Mucosa of descending colon (tissue), 3 donors: Measurements from ENCODE around the gene GTF3A. TPM values are rescaled to one million over a fixed set of nuclear protein-coding genes. Genes with fewer than 3 reads are reported as not detected.

Experiments
- ATAC-seq: fragments of 200-7000 bp; cut with Tn5 transposase; one replicate; pipeline ENCODE4 v1.9.1; 2020; ENCODE audit warnings: mild to moderate bottlenecking, moderate library complexity
- DNase-seq, 3 donors: peaks; one replicate each; pipeline ENCODE4 v3.0.0-alpha.2; 2020
- H3K36me3 ChIP-seq: fragments of 200-600 bp; one replicate; pipeline ENCODE4 v1.8.0; 2021; ENCODE audit warnings: low read depth, mild to moderate bottlenecking
- H3K4me1 ChIP-seq: fragments of 200-600 bp; one replicate; pipeline ENCODE4 v1.8.0; 2021; ENCODE audit warnings: low read depth, mild to moderate bottlenecking
- H3K4me3 ChIP-seq: fragments of 200-600 bp; one replicate; pipeline ENCODE4 v1.8.0; 2021; ENCODE audit warnings: mild to moderate bottlenecking
- H3K9me3 ChIP-seq: fragments of 200-600 bp; one replicate; pipeline ENCODE4 v1.8.0; 2021; ENCODE audit warnings: mild to moderate bottlenecking
- CTCF ChIP-seq: fragments of 200-600 bp; IDR thresholded peaks from one replicate; pipeline ENCODE4 v1.8.0; 2022; ENCODE audit warnings: antibody characterized with exemption, mild to moderate bottlenecking
- intact Hi-C, 2 donors: fragments of 100-400 bp; cut with DNase I in 1 of 2; cut with micrococcal nuclease in 1 of 2; formaldehyde crosslinking; loops; one replicate each; pipeline versions ENCODE4 v1.11.0 to v1.11.1; 2022; cut with DNase I, micrococcal nuclease
- total RNA-seq, 3 donors: library from RNA; stranded (reverse); fragmentation: NEBNext Ultra II Directional in 2 of 3; extraction: Animal tissue kit (Norgen Biotek cat#: 25700) in 2 of 3; gene quantifications; one replicate each; pipeline versions ENCODE4 v1.2.1 to v1.2.4, GENCODE V29; 2021 to 2023
- donor health status: DM: no; HTN: no; CAD: no; lungs with moderate emphysema.
- donor health status: DM: no; HTN: no; CAD: no.
- donor health status: DM: no; HTN: yes; CAD: no.

Gene GTF3A
- total RNA-seq, 3 donors from 2014 or later: 32.4 to 70.7 (median 43.0) TPM

GRCh38 chr13:27389891-27390290 lies 34.5 kb upstream of the GTF3A start:
- intact Hi-C loops: loop anchor here in 1 of 2 donors (10.0 kb wide), 1 partner anchor 155 kb away; no protein-coding TSS in a partner anchor

DNA sequence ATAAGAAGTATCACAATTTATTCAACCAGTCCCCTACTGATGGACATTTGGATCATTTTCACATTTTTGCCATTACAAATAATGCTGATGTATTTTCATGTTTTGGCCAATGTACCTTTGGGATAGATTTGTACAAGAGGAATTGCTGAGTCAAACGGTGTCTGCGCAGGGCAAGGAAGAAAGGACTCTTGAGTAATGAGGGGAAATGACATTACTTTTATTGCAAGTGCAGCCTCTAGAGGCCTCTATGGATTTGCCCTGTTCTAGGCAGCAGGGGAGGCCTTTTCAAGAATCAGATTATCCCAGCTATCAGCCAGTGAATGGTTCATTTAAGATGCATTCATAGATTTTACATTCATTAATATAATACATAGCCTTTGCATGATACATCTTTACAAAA lies 32.9 kb upstream of the GTF3A start:
- TF ChIP-seq CTCF: no peak
- intact Hi-C loops: loop anchor here in 1 of 2 donors (10.0 kb wide), 1 partner anchor 153 kb away; no protein-coding TSS in a partner anchor
- Histone ChIP-seq H3K36me3 (no peaks in the 10 kb centered on the region), H3K9me3 (no peaks in the 10 kb centered on the region), H3K4me1 (no peaks in the 10 kb centered on the region), H3K4me3 (no peak overlapping the region)
- no peak for ATAC-seq
- DNase-seq: no peak

More at GRCh38 chr13:27389891-27390290, 34.5 kb upstream of the GTF3A start:
- DNase-seq: no peak
- no peaks in the 10 kb centered on the region for H3K9me3 ChIP-seq
- no peak for ATAC-seq
- no peaks in the 10 kb centered on the region for H3K36me3 ChIP-seq
- no peak for TF ChIP-seq CTCF
- no peak overlapping the region for H3K4me3 ChIP-seq
- no peaks in the 10 kb centered on the region for H3K4me1 ChIP-seq

GRCh38 chr13:27393101-27393500 lies 31.3 kb upstream of the GTF3A start:
- Histone ChIP-seq H3K4me1 (no peaks in the 10 kb centered on the region), H3K36me3 (no peaks in the 10 kb centered on the region), H3K9me3 (no peaks in the 10 kb centered on the region), H3K4me3 (no peak overlapping the region)
- TF ChIP-seq CTCF: no peak
- ATAC-seq: no peak
- no peak for DNase-seq
- intact Hi-C loops: loop anchor here in 1 of 2 donors (10.0 kb wide), 1 partner anchor 152 kb away; no protein-coding TSS in a partner anchor

DNA sequence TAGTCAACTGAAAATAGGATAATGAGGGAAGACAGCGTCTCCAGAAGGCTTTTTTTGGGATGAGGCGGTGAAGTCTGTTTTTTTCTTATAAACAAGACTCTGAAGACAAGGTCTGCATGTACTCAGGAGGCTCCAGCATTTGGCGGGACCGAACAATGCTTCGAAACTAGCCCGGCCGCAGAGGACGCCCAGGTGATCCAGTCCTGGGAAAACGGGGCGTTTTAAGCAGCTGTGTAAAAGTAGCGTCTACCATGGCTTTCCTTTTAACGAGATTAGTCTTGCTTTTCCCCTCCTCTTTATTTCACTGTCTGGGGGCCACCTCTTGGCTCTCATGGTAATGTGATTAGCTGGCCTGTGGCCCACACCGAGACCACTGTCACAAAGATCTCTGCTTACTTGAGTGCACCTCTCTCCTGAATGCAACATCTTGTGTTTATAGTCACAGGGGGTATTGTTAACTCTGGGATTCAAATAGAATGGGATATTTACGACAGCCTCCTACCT lies 29.4 kb upstream of the GTF3A start:
- TF ChIP-seq CTCF: no peak
- Histone ChIP-seq H3K36me3 (no peaks in the 10 kb centered on the region), H3K9me3 (no peaks in the 10 kb centered on the region), H3K4me1 (peaks cover 6% of the 10 kb centered on the region), H3K4me3 (no peak overlapping the region)
- intact Hi-C loops: loop anchor here in 1 of 2 donors (10.0 kb wide), 1 partner anchor 150 kb away; no protein-coding TSS in a partner anchor
- no peak for DNase-seq
- no peak for ATAC-seq

GRCh38 chr13:27396252-27396846 lies 28.1 kb upstream of the GTF3A start:
- intact Hi-C loops: loop anchor here in 1 of 2 donors (10.0 kb wide), 1 partner anchor 148 kb away; no protein-coding TSS in a partner anchor
- TF ChIP-seq CTCF: no peak
- peaks cover 12% of the 10 kb centered on the region for H3K4me1 ChIP-seq
- H3K9me3 ChIP-seq: no peaks in the 10 kb centered on the region
- DNase-seq (no peak), ATAC-seq (peak; percentile 74)
- H3K36me3 ChIP-seq: no peaks in the 10 kb centered on the region
- no peak overlapping the region for H3K4me3 ChIP-seq
